Mucosa of descending colon (tissue), 3 donors: ENCODE results near the gene RNF123. TPM values are rescaled to one million over a fixed set of nuclear protein-coding genes. Genes with fewer than 3 reads are reported as not detected.

Source experiments
- ATAC-seq: fragments of 200-7000 bp; cut with Tn5 transposase; one replicate; pipeline ENCODE4 v1.9.1; 2020; ENCODE audit warnings: mild to moderate bottlenecking, moderate library complexity
- DNase-seq, 3 donors: peaks; one replicate each; pipeline ENCODE4 v3.0.0-alpha.2; 2020
- H3K36me3 ChIP-seq: fragments of 200-600 bp; one replicate; pipeline ENCODE4 v1.8.0; 2021; ENCODE audit warnings: low read depth, mild to moderate bottlenecking
- H3K4me1 ChIP-seq: fragments of 200-600 bp; one replicate; pipeline ENCODE4 v1.8.0; 2021; ENCODE audit warnings: low read depth, mild to moderate bottlenecking
- H3K4me3 ChIP-seq: fragments of 200-600 bp; one replicate; pipeline ENCODE4 v1.8.0; 2021; ENCODE audit warnings: mild to moderate bottlenecking
- H3K9me3 ChIP-seq: fragments of 200-600 bp; one replicate; pipeline ENCODE4 v1.8.0; 2021; ENCODE audit warnings: mild to moderate bottlenecking
- intact Hi-C, 2 donors: fragments of 100-400 bp; cut with DNase I in 1 of 2; cut with micrococcal nuclease in 1 of 2; formaldehyde crosslinking; loops; one replicate each; pipeline versions ENCODE4 v1.11.0 to v1.11.1; 2022; cut with DNase I, micrococcal nuclease
- total RNA-seq, 3 donors: library from RNA; stranded (reverse); fragmentation: NEBNext Ultra II Directional in 2 of 3; extraction: Animal tissue kit (Norgen Biotek cat#: 25700) in 2 of 3; gene quantifications; one replicate each; pipeline versions ENCODE4 v1.2.1 to v1.2.4, GENCODE V29; 2021 to 2023
- TF ChIP-seq, protein P1 (sequence below): fragments of 200-600 bp; IDR thresholded peaks from one replicate; pipeline ENCODE4 v1.8.0; 2022; ENCODE audit warnings: antibody characterized with exemption, mild to moderate bottlenecking
- donor health status: DM: no; HTN: no; CAD: no; lungs with moderate emphysema.
- donor health status: DM: no; HTN: no; CAD: no.
- donor health status: DM: no; HTN: yes; CAD: no.

RNF123 gene
- total RNA-seq, 3 donors from 2014 or later = 45.5 to 58.1 (median 51.0) TPM

GRCh38 chr3:49769286-49769915, 80.0 kb downstream of the RNF123 start:
- Histone ChIP-seq H3K9me3 (no peaks in the 10 kb centered on the region), H3K36me3 (no peaks in the 10 kb centered on the region), H3K4me1 (no peaks in the 10 kb centered on the region), H3K4me3 (no peak overlapping the region)
- TF ChIP-seq, protein P1, sequence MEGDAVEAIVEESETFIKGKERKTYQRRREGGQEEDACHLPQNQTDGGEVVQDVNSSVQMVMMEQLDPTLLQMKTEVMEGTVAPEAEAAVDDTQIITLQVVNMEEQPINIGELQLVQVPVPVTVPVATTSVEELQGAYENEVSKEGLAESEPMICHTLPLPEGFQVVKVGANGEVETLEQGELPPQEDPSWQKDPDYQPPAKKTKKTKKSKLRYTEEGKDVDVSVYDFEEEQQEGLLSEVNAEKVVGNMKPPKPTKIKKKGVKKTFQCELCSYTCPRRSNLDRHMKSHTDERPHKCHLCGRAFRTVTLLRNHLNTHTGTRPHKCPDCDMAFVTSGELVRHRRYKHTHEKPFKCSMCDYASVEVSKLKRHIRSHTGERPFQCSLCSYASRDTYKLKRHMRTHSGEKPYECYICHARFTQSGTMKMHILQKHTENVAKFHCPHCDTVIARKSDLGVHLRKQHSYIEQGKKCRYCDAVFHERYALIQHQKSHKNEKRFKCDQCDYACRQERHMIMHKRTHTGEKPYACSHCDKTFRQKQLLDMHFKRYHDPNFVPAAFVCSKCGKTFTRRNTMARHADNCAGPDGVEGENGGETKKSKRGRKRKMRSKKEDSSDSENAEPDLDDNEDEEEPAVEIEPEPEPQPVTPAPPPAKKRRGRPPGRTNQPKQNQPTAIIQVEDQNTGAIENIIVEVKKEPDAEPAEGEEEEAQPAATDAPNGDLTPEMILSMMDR = no peak
- DNase-seq = no peak
- no peak for ATAC-seq
- intact Hi-C loops = no loop called here

DNA sequence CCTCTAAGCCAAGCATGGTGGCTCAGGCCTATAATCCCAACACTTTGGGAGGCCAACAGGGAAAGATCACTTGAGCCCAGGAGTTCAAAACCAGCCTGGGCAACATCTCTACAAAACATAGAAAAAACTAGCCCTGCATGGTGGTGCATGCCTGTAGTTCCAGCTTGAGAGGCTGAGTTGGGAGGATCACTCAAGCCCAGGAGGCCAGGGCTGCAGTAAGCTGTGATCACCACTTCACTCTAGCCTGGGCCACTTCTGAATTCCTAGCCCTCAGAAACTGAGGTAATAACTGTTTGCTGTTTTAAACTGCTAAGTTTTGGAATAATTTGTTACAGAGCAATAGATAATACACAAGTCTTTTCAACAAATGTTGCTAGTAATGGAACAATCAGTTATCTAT, 80.6 kb downstream of the RNF123 start:
- DNase-seq (no peak), ATAC-seq (no peak)
- Histone ChIP-seq H3K4me3 (no peak overlapping the region), H3K36me3 (no peaks in the 10 kb centered on the region), H3K4me1 (no peaks in the 10 kb centered on the region), H3K9me3 (no peaks in the 10 kb centered on the region)
- TF ChIP-seq, protein P1 = no peak
- intact Hi-C loops = no loop called here

Other genes with a start within 250 kb of the RNF123 start
- gene DAG1, start 219.3 kb upstream of the RNF123 start, total RNA-seq = 10 to 100 TPM; 76.9 to 97.3 (median 88.8) TPM
- gene BSN, start 135.1 kb upstream of the RNF123 start, total RNA-seq = 1 to 10 TPM in 1 of 3 donors, under 1 TPM in 2; 0.17 to 1.2 (median 0.36) TPM
- 100 to 1,000 TPM; 110 to 176 (median 142) TPM for gene APEH, start 15.2 kb upstream of the RNF123 start, total RNA-seq
- 10 to 100 TPM; 16.8 to 55.9 (median 18.8) TPM for gene MST1, start 83 bp upstream of the RNF123 start, total RNA-seq
- not detected for gene AMIGO3, start 30.1 kb downstream of the RNF123 start, total RNA-seq
- 10 to 100 TPM; 36.0 to 60.5 (median 47.4) TPM for gene GMPPB, start 34.4 kb downstream of the RNF123 start, total RNA-seq
- gene IP6K1, start 97.0 kb downstream of the RNF123 start, total RNA-seq = 10 to 100 TPM; 33.1 to 52.5 (median 39.5) TPM
- gene CDHR4, start 110.3 kb downstream of the RNF123 start, total RNA-seq = under 1 TPM in 1 of 3 donors, not detected in 2; 0.38 TPM
- gene INKA1, start 113.7 kb downstream of the RNF123 start, total RNA-seq = 1 to 10 TPM in 2 of 3 donors, under 1 TPM in 1; 0.58 to 2.8 (median 1.6) TPM
- gene UBA7, start 124.4 kb downstream of the RNF123 start, total RNA-seq = 100 to 1,000 TPM in 2 of 3 donors, 10 to 100 TPM in 1; 90.3 to 192 (median 139) TPM
- 1 to 10 TPM; 2.6 to 5.4 (median 4.0) TPM for gene TRAIP, start 167.0 kb downstream of the RNF123 start, total RNA-seq
- gene CAMKV, start 180.3 kb downstream of the RNF123 start, total RNA-seq = not detected
- gene MST1R, start 214.3 kb downstream of the RNF123 start, total RNA-seq = 100 to 1,000 TPM in 2 of 3 donors, 10 to 100 TPM in 1; 76.2 to 153 (median 124) TPM
- 10 to 100 TPM in 1 of 3 donors, 1 to 10 TPM in 2; 6.9 to 13.3 (median 7.9) TPM for gene MON1A, start 240.3 kb downstream of the RNF123 start, total RNA-seq